ENCODE data around the gene MYO5B.

The MYO5B gene

GRCh38 chr18:49880661-49881060, 314.3 kb downstream of the MYO5B start:
- no peak for DNase-seq (ENCODE audit: low read depth)

- DNase-seq (ENCODE audit: low read depth), result no peak
Observed at GRCh38 chr18:49879271-49879580, 315.7 kb downstream of the MYO5B start.

DNA sequence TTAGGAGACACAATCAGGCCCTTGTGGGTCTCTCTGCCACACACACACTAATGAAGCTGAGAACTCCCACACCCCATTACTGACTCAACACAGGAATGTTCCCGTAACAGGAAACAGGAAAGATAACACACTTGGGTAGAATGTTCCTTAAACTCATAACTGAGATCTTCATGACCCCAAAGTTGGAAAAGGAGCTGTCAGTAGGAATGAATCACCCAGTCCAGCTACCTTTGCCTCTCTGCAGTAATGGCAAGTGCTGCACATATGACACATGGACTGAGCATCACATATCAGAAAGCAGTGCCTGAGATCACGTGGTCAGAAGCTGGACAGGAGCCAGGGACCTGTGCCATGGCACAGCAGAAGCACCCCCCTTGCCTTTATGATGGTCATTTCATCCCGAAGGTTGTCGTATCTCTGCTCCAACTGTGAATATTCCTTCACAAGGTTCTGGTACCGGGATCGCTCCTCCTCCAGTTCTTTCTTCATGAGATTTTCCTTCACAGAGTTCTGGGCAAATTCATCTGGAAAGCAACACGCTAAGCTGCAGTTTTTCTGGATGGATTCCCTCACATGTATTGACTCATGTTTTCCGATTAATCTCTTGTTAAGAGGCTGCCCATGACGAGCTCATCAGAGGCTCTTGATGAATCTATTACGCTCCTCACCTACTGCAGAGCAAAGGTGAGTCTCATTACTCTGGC, 316.2 kb downstream of the MYO5B start:
- DNase-seq (ENCODE audit: low read depth), result no peak

DNA sequence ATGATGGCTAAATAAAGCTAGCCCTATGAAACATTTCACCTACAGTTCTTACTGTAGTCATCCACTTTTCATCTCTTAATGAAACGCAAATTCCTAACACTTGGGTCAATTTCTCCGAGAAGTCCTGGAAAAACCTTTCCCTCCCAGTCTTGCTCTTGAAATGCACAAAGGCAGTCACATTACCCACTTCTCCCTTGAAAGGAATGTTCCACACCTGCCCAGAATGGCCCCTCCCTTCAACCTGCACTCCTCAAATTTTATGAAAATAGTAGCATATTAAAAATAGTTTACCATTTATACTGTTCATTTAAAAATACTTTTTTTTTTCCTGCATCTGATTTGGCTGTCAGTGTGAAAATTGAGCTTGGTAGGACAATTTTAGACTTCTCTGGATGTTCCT, 316.9 kb downstream of the MYO5B start:
- DNase-seq (ENCODE audit: low read depth), result no peak

GRCh38 chr18:49876536-49876935, 318.4 kb downstream of the MYO5B start:
- DNase-seq (ENCODE audit: low read depth), result peak; percentile 6

- DNase-seq (ENCODE audit: low read depth), result no peak
Observed at GRCh38 chr18:49875783-49876182, 319.2 kb downstream of the MYO5B start.

- no peak for DNase-seq (ENCODE audit: low read depth)
Observed at GRCh38 chr18:49875155-49875554, 319.8 kb downstream of the MYO5B start.

DNA sequence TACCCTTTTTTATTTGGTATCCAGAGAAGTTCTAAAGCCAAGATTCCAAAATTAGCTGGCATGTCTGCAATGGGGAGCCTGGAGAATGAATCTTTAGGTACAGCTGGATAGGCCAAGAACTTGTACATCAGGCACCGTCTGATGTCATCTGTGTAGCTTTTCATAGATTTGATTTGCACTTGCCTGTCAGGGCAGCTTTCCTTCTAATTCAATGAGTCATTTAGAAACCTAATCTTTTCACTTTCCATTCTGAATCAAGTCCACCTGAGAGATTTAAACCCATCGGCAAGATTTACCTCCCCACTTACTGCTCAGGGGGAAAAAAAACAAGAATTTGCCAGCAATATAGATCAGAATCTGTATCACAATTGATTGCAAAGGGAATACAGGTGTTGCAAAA, 320.7 kb downstream of the MYO5B start:
- no peak for DNase-seq (ENCODE audit: low read depth)

DNA sequence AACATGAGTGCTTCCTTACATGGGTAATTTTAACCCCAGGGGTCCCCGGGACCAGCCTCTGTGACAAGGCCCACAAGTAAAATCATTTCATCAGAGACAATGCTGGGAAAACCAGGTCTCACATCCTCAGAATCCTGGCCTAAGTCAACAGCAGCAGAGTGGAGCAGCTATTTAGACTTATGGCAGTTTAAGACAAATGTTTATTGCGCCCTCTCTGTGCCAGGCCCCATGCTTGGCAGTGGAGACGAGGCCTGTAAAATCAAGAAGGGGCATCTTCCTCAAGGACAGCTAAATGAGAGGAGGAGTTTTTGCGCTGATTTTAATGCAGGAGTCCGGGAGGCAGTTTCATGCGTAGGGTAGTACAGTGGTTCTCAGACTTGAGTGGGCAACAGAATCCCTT, 325.6 kb downstream of the MYO5B start:
- no peak for DNase-seq (ENCODE audit: low read depth)

GRCh38 chr18:49866680-49867079, 328.3 kb downstream of the MYO5B start:
- DNase-seq (ENCODE audit: low read depth), result no peak

DNA sequence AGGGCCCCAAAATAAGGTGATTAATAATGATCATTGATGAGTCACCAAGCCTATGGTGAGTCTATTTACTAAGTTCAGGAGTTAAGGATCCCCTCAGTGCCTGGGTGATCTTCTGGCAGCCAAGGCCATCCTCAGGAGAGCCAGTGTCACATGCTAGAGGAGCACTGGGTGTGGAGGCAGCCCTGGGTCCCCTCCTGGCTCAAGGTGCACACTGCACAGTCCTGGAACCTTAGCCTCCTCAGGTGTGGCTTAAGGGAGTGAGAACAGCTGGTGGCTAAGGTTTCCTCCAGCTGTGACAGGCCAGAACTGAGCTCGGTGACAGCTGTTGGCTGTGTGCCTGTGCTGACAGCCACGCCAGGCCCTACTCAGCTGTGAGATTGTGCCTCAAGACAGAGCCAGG, 329.5 kb downstream of the MYO5B start:
- DNase-seq (ENCODE audit: low read depth), result no peak

- no peak for DNase-seq (ENCODE audit: low read depth)
Observed at GRCh38 chr18:49863769-49864621, 331.0 kb downstream of the MYO5B start.

DNA sequence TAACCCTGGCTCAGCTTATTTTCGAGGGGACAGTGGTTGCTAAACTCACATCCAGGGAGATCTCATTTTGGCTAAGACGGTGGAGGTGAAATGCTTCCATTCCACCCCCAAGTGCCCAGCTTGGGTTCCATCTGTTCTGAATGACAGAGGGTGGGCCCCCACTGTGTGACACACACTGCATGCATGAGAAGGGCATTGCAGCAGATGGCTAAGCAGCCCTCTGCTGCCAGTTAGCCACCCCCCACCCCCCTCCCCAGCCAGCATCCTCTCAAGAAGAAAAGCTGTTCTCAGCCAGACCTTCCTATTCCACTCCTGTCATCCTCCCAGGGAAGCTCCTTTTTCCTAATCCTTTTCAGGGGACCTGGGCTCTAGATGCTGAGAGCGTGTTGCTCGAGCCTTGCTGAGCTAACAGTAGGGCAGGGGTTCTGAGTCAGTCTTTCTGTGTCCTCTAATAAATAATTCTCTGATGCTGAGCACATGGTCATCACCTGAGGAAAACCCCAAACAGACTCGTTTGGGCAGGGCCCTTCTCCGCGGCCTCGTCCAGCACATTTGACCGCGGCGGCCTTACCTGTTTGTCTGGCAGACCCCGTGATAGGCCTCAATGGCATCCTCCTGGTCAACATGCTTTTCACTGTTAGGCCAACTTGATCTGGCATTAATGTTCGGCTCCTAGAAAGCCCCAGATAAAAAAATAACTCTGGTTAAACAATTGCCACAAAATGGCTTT, 332.1 kb downstream of the MYO5B start:
- no peak for DNase-seq (ENCODE audit: low read depth)

DNA sequence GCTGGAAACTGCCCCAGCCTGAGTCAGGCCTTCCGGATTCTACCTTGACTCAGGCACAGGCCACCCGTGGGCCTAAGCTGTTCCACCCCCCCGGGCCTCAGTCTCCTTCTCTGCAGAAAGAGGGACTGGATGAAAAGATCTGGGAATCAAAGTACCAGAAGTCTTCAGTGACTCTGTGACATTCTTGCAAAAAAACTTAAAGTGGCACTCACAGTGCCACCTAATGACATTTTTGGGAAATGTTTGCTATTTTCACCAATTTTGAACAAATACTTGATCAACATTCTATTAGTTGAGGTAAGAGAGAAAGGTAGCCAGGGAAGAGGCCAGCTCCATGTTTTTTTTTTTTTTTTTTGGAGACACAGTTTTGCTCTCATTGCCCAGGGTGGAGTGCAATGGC, 333.3 kb downstream of the MYO5B start:
- no peak for DNase-seq (ENCODE audit: low read depth)

DNA sequence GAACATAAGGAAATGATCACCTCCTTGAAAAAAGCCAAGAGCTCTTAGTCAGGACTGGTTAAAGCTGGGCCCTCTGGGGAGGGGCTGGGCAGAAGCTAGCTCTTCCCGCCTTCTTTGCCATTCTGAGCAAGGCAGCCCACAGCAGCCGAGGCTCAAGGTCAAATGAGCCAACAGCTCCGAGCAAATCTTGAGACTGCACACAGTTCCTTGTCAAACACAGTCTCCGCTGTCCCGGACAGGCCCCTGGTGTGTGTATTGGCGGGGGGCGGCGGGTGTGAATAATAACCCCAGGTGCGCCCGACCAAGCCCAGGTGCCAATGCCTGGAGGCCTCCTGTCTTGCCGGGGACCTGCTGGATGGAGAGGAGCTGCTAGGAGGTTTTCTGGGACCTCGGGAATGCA, 335.2 kb downstream of the MYO5B start:
- DNase-seq (ENCODE audit: low read depth), result no peak

GRCh38 chr18:49859021-49859359, 336.0 kb downstream of the MYO5B start:
- no peak for DNase-seq (ENCODE audit: low read depth)

DNA sequence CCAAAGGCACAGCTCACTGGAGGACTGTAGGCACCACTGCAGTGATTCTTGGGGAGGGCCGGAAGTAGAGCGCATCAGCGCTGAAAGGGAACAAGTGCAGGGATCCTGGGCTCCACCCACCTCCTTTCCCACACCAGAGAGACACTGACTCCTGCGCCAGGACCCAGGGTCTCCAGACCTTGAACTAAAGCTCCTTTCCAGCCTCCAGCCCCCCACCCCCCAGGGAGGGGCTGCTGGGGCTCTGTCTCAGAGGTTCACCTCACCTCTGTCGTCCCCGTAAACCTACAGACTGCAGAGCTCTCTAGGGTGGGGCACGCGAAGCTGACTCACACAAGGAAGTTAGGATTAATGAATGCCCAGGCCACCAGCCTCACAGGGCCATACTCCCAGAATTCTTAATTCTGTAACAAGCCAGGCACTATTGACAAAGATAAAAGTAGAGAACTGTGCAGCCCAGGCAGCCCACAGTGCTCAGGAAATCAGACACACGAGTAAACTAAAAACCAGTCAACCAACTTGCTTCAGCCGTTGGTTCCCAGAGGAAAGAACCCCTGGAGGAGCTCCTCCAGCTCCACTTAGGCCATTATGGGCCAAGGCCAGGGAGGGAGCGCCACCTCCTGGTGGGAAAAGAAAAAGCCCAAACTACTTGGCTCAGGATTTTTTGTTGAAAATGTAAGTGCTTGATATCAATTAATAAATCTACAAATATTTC, 336.5 kb downstream of the MYO5B start:
- peak; percentile 45 for DNase-seq (ENCODE audit: low read depth)

DNA sequence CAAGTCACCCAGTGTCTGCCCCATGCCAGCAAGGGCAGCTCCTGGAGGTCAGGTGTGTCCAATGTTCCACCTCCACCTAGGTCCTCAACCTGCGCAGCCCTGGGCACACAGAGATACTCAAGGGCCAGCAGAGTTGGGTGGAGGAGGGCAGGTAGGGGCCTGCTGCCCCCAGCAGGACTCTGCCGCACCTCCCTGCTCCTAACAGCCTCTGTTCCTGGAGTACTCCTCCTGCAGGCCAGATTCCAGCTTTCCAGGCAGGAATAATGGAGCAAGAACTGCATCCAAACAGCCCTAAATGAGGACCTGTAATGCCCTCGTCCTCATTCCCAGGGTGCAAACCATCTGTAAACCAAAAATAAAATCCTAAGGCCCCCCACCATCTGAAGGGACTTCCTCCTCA, 337.2 kb downstream of the MYO5B start:
- DNase-seq (ENCODE audit: low read depth), result no peak

DNA sequence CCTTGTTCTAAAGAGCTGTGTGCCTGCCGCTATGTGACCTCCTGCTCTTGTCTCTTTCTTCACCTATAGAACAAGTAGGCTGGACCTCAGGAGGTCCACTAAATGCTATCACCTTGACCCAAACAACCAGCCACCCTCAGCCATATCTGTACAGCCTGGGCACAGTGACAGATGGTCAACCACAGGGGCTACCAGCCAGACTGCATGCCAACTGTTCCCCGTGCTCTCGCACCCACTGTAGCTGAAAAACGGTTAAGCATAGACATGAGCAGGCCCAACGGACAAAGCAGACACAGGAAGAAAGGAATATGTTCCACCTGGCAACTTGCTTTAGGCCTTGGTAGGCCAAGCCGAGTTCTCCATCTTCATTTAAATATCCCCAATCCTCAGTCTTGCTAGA, 338.5 kb downstream of the MYO5B start:
- DNase-seq (ENCODE audit: low read depth), result no peak

DNA sequence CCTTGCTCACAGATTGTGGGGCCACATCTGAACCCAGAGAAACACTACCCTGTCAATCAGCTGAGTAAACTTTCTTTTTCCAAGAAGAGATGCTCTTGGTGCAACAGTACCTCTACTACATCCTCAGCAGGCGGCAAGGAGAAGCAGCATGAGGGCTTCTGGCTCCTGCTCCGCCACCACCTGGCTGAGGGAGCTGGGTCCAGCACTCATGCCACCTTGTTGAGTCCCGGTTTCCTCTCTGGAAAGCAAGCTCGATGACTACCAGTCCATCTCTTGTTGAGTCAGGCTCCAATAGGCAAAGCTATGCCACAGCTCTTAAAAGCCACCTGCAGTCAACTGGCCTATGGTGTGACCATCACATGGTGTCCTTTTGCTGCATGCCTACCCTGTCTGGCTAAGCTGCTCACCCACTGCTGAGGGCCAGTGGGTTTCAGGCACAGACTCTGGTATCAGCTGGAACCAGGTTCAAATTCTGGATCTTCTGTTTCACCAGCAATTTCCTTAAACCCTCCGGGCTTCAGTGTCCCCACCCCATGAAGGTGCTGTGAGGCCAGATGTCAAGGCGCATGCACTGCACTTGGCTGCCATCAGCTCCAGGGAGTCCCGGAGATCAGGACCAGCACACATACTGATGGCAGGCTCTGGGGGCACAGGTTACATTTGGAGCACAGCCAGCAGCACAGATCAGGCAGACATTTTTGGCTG, 339.1 kb downstream of the MYO5B start:
- no peak for DNase-seq (ENCODE audit: low read depth)

DNA sequence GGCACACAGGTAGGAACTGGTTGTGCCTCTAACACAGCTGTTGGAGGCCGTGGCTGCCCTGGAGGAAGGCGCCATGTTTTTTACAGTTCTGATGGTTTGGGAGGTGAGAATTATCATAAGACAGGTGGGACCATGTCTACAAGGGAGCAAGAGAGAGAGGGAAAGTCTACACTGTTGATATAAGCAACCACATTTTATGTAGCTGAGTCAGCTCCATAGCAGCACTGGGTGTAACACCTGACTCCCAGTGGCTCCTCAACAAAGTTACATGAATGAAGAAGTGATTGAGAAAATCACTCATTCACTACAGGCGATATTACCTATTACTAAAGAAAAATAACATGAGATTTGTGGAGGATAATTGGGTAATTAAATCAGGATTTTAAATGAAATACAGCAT, 340.3 kb downstream of the MYO5B start:
- no peak for DNase-seq (ENCODE audit: low read depth)

DNA sequence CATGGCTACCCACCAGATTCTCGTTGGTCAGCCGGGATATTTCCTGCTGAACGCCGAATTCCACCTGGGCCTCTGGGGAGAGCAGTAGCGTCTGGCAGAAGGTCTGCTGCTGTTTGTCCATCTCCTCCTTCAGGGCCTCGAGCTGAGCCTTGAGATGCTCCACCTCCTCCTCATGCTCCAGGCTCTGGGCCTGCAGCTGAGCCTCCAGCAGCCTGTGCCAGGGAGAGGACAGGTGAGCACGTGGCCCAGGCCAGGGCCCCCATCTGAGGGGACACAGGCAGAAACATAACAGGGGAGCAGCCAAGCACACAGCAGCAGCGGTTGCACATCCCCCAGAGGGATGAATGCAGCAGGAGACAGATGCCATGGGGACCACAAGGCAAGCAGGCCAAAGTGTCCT, 341.5 kb downstream of the MYO5B start:
- no peak for DNase-seq (ENCODE audit: low read depth)
